ENCODE data around the gene SDR42E1. TPM values are rescaled to one million over a fixed set of nuclear protein-coding genes. Genes with fewer than 3 reads are reported as not detected.

Gene SDR42E1
- total RNA-seq, 5 donors from 2014 or later (not counting 1 experiment from before 2014, with no cell fraction given) = 3.0 to 7.4 (median 5.0) TPM

DNA sequence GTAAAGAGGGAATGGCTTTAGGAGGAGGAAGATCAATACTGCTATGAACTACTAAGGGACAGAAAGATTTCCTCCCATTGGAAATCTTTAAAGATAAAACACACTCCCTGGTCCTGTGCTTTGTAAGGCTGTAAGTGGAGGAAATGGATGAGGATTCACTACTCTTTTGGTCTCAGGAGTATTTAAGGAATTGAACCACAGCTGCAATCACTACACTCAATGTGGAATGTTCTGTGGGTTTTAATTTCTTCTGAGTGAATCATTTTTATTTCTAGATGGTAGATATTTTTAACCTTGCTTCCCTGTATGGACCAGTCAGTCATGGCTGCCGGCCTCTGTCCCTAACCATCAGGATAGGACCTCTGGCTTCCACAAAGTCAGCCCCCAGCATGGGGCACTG lies 65.6 kb downstream of the SDR42E1 start:
- Histone ChIP-seq H3K9me3 (no peaks in the 10 kb centered on the region), H3K4me3 (ENCODE audit: control insufficient read depth in 1 of 2, extremely low read depth in 1 of 2, low read length in 1 of 2) (no peak overlapping the region), H3K4me1 (ENCODE audit: control insufficient read depth in 1 of 2, extremely low read depth in 1 of 2, insufficient read depth in 2 of 2, low read length in 2 of 2) (no peaks in the 10 kb centered on the region), H3K36me3 (ENCODE audit: control insufficient read depth in 2 of 2, extremely low read depth in 1 of 2, insufficient read depth in 1 of 2, low read length in 1 of 2) (no peaks in the 10 kb centered on the region), H3K27ac (ENCODE audit: low read length) (no peak overlapping the region), H3K27me3 (replicated peaks in 1 of 2; ENCODE audit: control insufficient read depth in 2 of 2, extremely low read depth in 1 of 2, insufficient read depth in 2 of 2, low read length in 1 of 2) (no peaks in the 10 kb centered on the region)
- Mint-ChIP-seq H3K27ac (no peak overlapping the region), H3K27me3 (no peaks in the 10 kb centered on the region), H3K4me3 (no peak overlapping the region), H3K9me3 (peaks cover 0 to 8% (median 0%) of the 10 kb centered on the region in 3 donors), H3K36me3 (peaks cover 19% of the 10 kb centered on the region), H3K4me1 (no peaks in the 10 kb centered on the region)
- WGBS (ENCODE audit: insufficient coverage) = no CpG with 5 or more reads among the region's 1 CpG
- no peak for DNase-seq
- ATAC-seq (replicated peaks in 1 of 4) = no peak
- ChIA-PET CTCF (no interaction called here), POLR2A (no interaction called here)

DNA sequence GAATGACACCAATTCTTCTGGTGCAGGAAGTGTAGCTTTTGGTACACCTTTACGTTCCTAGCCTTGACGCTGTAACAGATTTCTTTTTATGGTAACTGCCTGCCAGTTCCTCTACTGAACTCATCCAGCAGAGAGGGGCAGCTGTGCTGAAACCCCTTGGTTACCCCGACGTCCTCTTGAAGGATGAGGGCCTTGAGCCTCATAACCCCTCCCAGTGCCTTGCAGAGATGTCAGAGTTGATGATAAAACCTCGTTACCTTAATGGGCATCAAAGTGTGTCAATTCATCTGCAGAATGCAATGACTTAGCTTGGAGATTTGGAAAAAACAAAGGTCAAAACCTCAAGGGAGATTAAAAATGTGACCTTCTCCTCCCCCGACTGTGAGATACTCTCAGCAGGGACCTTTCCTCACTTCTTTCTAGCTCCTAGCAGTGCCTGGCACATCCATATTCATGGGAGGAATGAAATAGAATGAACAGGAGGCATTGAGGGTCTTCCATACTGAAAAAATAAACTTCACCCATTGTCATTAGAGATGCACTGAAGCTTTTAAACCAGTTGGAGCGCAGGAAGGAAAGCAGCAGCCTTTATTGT lies 69.2 kb downstream of the SDR42E1 start:
- Histone ChIP-seq H3K4me1 (ENCODE audit: control insufficient read depth in 1 of 2, extremely low read depth in 1 of 2, insufficient read depth in 2 of 2, low read length in 2 of 2) (no peaks in the 10 kb centered on the region), H3K27me3 (replicated peaks in 1 of 2; ENCODE audit: control insufficient read depth in 2 of 2, extremely low read depth in 1 of 2, insufficient read depth in 2 of 2, low read length in 1 of 2) (no peaks in the 10 kb centered on the region), H3K36me3 (ENCODE audit: control insufficient read depth in 2 of 2, extremely low read depth in 1 of 2, insufficient read depth in 1 of 2, low read length in 1 of 2) (no peaks in the 10 kb centered on the region), H3K4me3 (ENCODE audit: control insufficient read depth in 1 of 2, extremely low read depth in 1 of 2, low read length in 1 of 2) (no peak overlapping the region), H3K27ac (ENCODE audit: low read length) (no peak overlapping the region), H3K9me3 (no peaks in the 10 kb centered on the region)
- POLR2A ChIA-PET = no interaction called here
- Mint-ChIP-seq H3K27ac (no peak overlapping the region), H3K4me3 (no peak overlapping the region), H3K36me3 (peaks cover 5% of the 10 kb centered on the region), H3K4me1 (no peaks in the 10 kb centered on the region), H3K27me3 (peaks cover 0 to 2% of the 10 kb centered on the region in 2 donors), H3K9me3 (no peaks in the 10 kb centered on the region)
- ATAC-seq (replicated peaks in 1 of 4) (no peak), DNase-seq (no peak)
- WGBS (ENCODE audit: insufficient coverage) = 79% methylated on average over 2 of the region's 7 CpGs
- CTCF ChIA-PET = interaction anchor here (1.5 to 4.5 kb wide), 2 partner anchors 288 kb away, joined by 6 to 16 read pairs; no protein-coding TSS in a partner anchor

DNA sequence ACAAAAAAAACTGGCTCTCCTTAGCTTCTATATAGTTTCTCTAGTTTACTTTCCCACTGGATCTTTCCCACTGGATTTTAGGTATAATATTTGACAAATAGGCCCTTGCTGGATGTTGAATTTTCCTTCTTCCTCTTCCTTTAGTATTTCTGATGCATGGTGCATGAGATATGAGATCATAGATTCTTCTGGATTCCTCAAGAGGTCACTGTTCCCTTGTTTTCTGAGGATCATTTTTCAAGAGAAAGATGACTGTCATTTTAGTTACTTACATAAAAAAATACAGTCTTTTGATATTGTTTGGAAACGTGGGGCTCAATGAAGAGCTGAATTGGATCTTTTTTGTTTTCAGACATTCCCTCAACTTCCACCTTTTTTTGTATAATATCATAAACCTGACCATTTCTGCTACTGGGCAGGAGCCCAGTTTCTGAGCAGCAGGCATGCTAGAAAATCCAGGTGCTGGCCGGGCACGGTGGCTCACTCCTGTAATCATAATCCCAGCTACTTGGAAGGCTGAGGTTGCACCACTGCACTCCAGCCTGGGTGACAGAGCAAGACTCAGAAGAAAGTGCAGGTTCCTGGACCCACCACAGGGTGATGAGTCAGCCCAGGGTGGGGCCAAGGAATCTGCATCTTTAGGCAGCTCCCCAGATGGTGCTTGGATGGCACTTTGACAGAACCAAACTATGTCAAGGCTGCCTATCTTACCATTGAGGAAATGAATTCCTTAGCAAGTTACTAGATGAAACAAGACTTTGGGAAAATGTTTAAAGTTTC lies 70.3 kb downstream of the SDR42E1 start:
- WGBS (ENCODE audit: insufficient coverage) = 100% methylated on average over 2 of the region's 3 CpGs
- DNase-seq = peak in 1 of 35 experiments; percentile 53
- no peak for ATAC-seq (replicated peaks in 1 of 4)
- no peaks in the 10 kb centered on the region for H3K27me3 ChIP-seq (replicated peaks in 1 of 2; ENCODE audit: control insufficient read depth in 2 of 2, extremely low read depth in 1 of 2, insufficient read depth in 2 of 2, low read length in 1 of 2)
- H3K27ac ChIP-seq (ENCODE audit: low read length) = no peak overlapping the region
- H3K9me3 Mint-ChIP-seq = no peaks in the 10 kb centered on the region
- no peaks in the 10 kb centered on the region for H3K4me1 Mint-ChIP-seq
- H3K4me3 Mint-ChIP-seq = no peak overlapping the region
- CTCF ChIA-PET = interaction anchor here (0.5 to 4.5 kb wide), 3 partner anchors 289 to 1631 kb away, joined by 4 to 16 read pairs (median 6); no protein-coding TSS in a partner anchor
- H3K4me1 ChIP-seq (ENCODE audit: control insufficient read depth in 1 of 2, extremely low read depth in 1 of 2, insufficient read depth in 2 of 2, low read length in 2 of 2) = no peaks in the 10 kb centered on the region
- no peaks in the 10 kb centered on the region for H3K36me3 Mint-ChIP-seq
- POLR2A ChIA-PET = no interaction called here
- H3K4me3 ChIP-seq (ENCODE audit: control insufficient read depth in 1 of 2, extremely low read depth in 1 of 2, low read length in 1 of 2) = no peak overlapping the region
- H3K9me3 ChIP-seq = no peaks in the 10 kb centered on the region
- no peak overlapping the region for H3K27ac Mint-ChIP-seq
- no peaks in the 10 kb centered on the region for H3K36me3 ChIP-seq (ENCODE audit: control insufficient read depth in 2 of 2, extremely low read depth in 1 of 2, insufficient read depth in 1 of 2, low read length in 1 of 2)
- peaks cover 0 to 2% of the 10 kb centered on the region in 2 donors for H3K27me3 Mint-ChIP-seq

DNA sequence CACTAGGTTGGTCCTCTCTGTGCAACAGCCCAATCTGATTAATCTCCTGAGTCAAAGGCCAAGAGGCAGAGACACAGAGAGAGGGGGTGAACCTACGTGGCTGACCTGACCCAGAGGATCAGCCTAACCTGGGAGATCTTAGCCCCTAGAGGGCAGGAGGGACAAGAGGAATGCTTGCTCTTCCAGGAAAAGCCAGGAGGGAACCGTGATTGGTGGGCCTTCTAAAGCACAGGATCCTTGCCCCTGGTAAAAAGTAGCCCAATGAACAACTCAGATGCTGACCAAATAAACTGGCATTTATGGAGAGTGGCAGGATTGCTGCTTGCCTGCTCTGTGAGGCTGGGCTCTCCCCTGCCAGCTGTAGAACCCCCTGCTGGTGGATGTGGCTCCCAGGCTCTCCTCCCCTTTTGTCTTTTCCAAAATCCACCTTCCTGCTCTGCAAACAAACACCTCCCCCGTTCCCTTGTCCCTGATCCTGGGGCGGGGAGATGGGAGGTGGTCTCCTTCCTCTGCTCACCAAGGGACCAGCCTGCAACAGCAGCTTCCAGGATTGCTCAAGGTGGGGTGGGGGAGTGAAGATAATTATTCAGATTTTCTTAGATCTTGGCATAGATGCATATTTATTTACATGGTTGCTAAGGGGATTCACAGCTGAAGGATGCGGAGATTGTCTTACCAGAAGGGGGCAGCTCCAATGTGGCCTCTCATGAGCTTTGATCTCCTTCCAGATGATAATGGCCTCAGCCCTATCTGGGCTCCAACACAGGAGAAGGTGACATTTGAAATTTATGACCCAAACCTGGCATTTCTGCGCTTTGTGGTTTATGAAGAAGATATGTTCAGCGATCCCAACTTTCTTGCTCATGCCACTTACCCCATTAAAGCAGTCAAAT lies 71.9 kb downstream of the SDR42E1 start:
- DNase-seq (no peak), ATAC-seq (replicated peaks in 1 of 4) (no peak)
- Histone ChIP-seq H3K4me3 (ENCODE audit: control insufficient read depth in 1 of 2, extremely low read depth in 1 of 2, low read length in 1 of 2) (no peak overlapping the region), H3K4me1 (ENCODE audit: control insufficient read depth in 1 of 2, extremely low read depth in 1 of 2, insufficient read depth in 2 of 2, low read length in 2 of 2) (no peaks in the 10 kb centered on the region), H3K27ac (ENCODE audit: low read length) (no peak overlapping the region), H3K9me3 (no peaks in the 10 kb centered on the region), H3K36me3 (ENCODE audit: control insufficient read depth in 2 of 2, extremely low read depth in 1 of 2, insufficient read depth in 1 of 2, low read length in 1 of 2) (no peaks in the 10 kb centered on the region), H3K27me3 (replicated peaks in 1 of 2; ENCODE audit: control insufficient read depth in 2 of 2, extremely low read depth in 1 of 2, insufficient read depth in 2 of 2, low read length in 1 of 2) (no peaks in the 10 kb centered on the region)
- CTCF ChIA-PET = interaction anchor here in 1 of 2 donors (4.5 kb wide), 1 partner anchor 291 kb away, joined by 16 read pairs; no protein-coding TSS in a partner anchor
- H3K27ac Mint-ChIP-seq = no peak overlapping the region
- POLR2A ChIA-PET = no interaction called here
- H3K4me1 Mint-ChIP-seq = no peaks in the 10 kb centered on the region
- H3K9me3 Mint-ChIP-seq = no peaks in the 10 kb centered on the region
- WGBS (ENCODE audit: insufficient coverage) = 65% methylated on average over 3 of the region's 7 CpGs
- H3K36me3 Mint-ChIP-seq = no peaks in the 10 kb centered on the region
- no peak overlapping the region for H3K4me3 Mint-ChIP-seq
- H3K27me3 Mint-ChIP-seq = peaks cover 0 to 2% of the 10 kb centered on the region in 2 donors

Other genes starting within 250 kb of the SDR42E1 start
- gene PLCG2, start 232.2 kb downstream of the SDR42E1 start, total RNA-seq = 10 to 100 TPM in 4 of 5 donors, 1 to 10 TPM in 1; 7.5 to 27.1 (median 12.1) TPM
- not detected for gene HSD17B2, start 23.8 kb upstream of the SDR42E1 start, total RNA-seq
- gene MPHOSPH6, start 158.8 kb upstream of the SDR42E1 start, total RNA-seq = 10 to 100 TPM; 12.0 to 28.9 (median 19.0) TPM